H1 (cell line): ENCODE measurements around the gene LRCH1. TPM values are rescaled to one million over a fixed set of nuclear protein-coding genes. Genes with fewer than 3 reads are reported as not detected.

Experiments
- CTCF ChIA-PET: fragments of 300-600 bp; sonication (Branson Sonifier 250); formaldehyde crosslinking; loops from one replicate; lab custom pipeline; 2021; ENCODE audit not compliant: partially characterized antibody; lab: Charles Lee
- POLR2A ChIA-PET: fragments of 300-600 bp; sonication (Branson Sonifier 250); formaldehyde crosslinking; loops from one replicate; lab custom pipeline; 2021; ENCODE audit warnings: inconsistent platforms; ENCODE audit not compliant: partially characterized antibody; lab: Charles Lee
- DNase-seq, 2 experiments: peaks; one replicate each; pipeline versions ENCODE4 v3.0.0 to v3.0.0-alpha.2; 2010 to 2022; ENCODE audit warnings: low spot score in 2 of 2, low read depth in 1 of 2, mixed read lengths in 1 of 2
- FAIRE-seq: peaks from 2 replicates; lab custom pipeline; 2011; peaks lifted over from hg19 to GRCh38; lab: Jason Lieb, UNC
- H2AFZ ChIP-seq: 2 replicates; pipeline ENCODE4 v1.8.1; 2012; ENCODE audit warnings: low read length, inconsistent platforms
- H2AK5ac ChIP-seq: 2 replicates; pipeline ENCODE4 v1.6.1; 2013; ENCODE audit warnings: low read depth, low read length
- H2BK120ac ChIP-seq: replicated peaks from 2 replicates; pipeline ENCODE3; 2013; ENCODE audit warnings: low read depth, low read length, inconsistent platforms
- H2BK12ac ChIP-seq: 2 replicates; pipeline ENCODE4 v1.6.1; 2013; ENCODE audit warnings: low read depth, low read length
- H2BK15ac ChIP-seq: 2 replicates; pipeline ENCODE4 v1.6.1; 2013; ENCODE audit warnings: low read length
- H2BK20ac ChIP-seq: 2 replicates; pipeline ENCODE4 v1.6.1; 2013; ENCODE audit warnings: low read length
- H2BK5ac ChIP-seq: 2 replicates; pipeline ENCODE4 v1.6.1; 2013; ENCODE audit warnings: low read depth, low read length
- H3K14ac ChIP-seq: 2 replicates; pipeline ENCODE4 v1.6.1; 2013; ENCODE audit warnings: inconsistent platforms; ENCODE audit not compliant: insufficient read length
- H3K18ac ChIP-seq: 2 replicates; pipeline ENCODE4 v1.6.1; 2013; ENCODE audit warnings: low read length; ENCODE audit errors: extremely low read depth
- H3K23ac ChIP-seq: 2 replicates; pipeline ENCODE4 v1.6.1; 2013; ENCODE audit warnings: inconsistent platforms; ENCODE audit not compliant: insufficient read length
- H3K23me2 ChIP-seq: 2 replicates; pipeline ENCODE4 v1.6.1; 2013; ENCODE audit warnings: low read depth, low read length
- H3K27ac ChIP-seq: 2 replicates; pipeline ENCODE4 v1.6.1; 2011; ENCODE audit warnings: low read depth, low read length, inconsistent platforms
- H3K27me3 ChIP-seq, 4 experiments: replicated peaks in 1 of 4; 1 replicate in 1 of 4; 2 replicates in 3 of 4; pipeline versions ENCODE4 v1.6.1 to v1.8.1; 2011 to 2013; ENCODE audit warnings: low read length in 3 of 4, mild to moderate bottlenecking in 3 of 4, inconsistent platforms in 2 of 4, mixed read lengths in 2 of 4, moderate library complexity in 1 of 4; ENCODE audit not compliant: control insufficient read depth in 3 of 4, insufficient read depth in 3 of 4; ENCODE audit errors: extremely low read depth in 1 of 4
- H3K36me3 ChIP-seq, 4 experiments: 2 replicates each; pipeline versions ENCODE4 v1.6.1 to v1.8.1; 2011 to 2013; ENCODE audit warnings: mild to moderate bottlenecking in 4 of 4, low read length in 3 of 4, moderate library complexity in 2 of 4, control low read depth in 1 of 4, inconsistent platforms in 1 of 4; ENCODE audit not compliant: insufficient read depth in 4 of 4, control insufficient read depth in 2 of 4
- H3K4ac ChIP-seq: replicated peaks from 2 replicates; pipeline ENCODE3; 2013; ENCODE audit warnings: low read length, low read depth, mixed read lengths, inconsistent platforms; ENCODE audit not compliant: insufficient read length
- H3K4me1 ChIP-seq, 4 experiments: replicated peaks in 1 of 4; 1 replicate in 1 of 4; 2 replicates in 3 of 4; pipeline versions ENCODE4 v1.6.1 to v1.8.1; 2011 to 2013; ENCODE audit warnings: low read length in 3 of 4, inconsistent platforms in 2 of 4, mixed read lengths in 1 of 4; ENCODE audit not compliant: insufficient read depth in 4 of 4, control insufficient read depth in 3 of 4
- H3K4me2 ChIP-seq, 2 experiments: 2 replicates each; pipeline versions ENCODE4 v1.6.1 to v1.8.1; 2011 to 2013; ENCODE audit warnings: low read depth in 2 of 2, low read length in 2 of 2, control low read depth in 1 of 2, inconsistent platforms in 1 of 2, mild to moderate bottlenecking in 1 of 2; ENCODE audit not compliant: insufficient read depth in 1 of 2
- H3K4me3 ChIP-seq, 4 experiments: fragments of 200-600, 300-600 bp in 1 of 4; sonication (generic), shearing (Covaris generic), sonication (Bioruptor Twin) in 1 of 4; 2 replicates each; pipeline versions ENCODE4 v1.5.1 to v1.8.1; 2011 to 2016; ENCODE audit warnings: low read length in 4 of 4, low read depth in 3 of 4, control low read depth in 2 of 4, inconsistent platforms in 2 of 4, mild to moderate bottlenecking in 2 of 4, mixed read lengths in 1 of 4, moderate library complexity in 1 of 4; ENCODE audit not compliant: insufficient read depth in 2 of 4; ENCODE audit errors: extremely low read depth in 1 of 4
- H3K56ac ChIP-seq: replicated peaks from 2 replicates; pipeline ENCODE3; 2013; ENCODE audit warnings: low read depth, mild to moderate bottlenecking, mixed read lengths, low read length, inconsistent platforms; ENCODE audit not compliant: insufficient read length
- H3K79me1 ChIP-seq: 2 replicates; pipeline ENCODE4 v1.6.1; 2013; ENCODE audit warnings: low read depth, low read length, control low read depth
- H3K79me2 ChIP-seq, 2 experiments: 2 replicates each; pipeline versions ENCODE4 v1.6.1 to v1.8.1; 2012 to 2013; ENCODE audit warnings: low read length in 2 of 2, mild to moderate bottlenecking in 2 of 2, inconsistent platforms in 1 of 2; ENCODE audit not compliant: insufficient read depth in 2 of 2, control insufficient read depth in 1 of 2
- H3K9ac ChIP-seq, 4 experiments: replicated peaks in 1 of 4; 1 replicate in 1 of 4; 2 replicates in 3 of 4; pipeline versions ENCODE4 v1.6.1 to v1.8.1; 2011 to 2013; ENCODE audit warnings: low read depth in 3 of 4, low read length in 3 of 4, control low read depth in 2 of 4, mild to moderate bottlenecking in 2 of 4, moderate library complexity in 2 of 4, inconsistent platforms in 1 of 4; ENCODE audit errors: extremely low read depth in 1 of 4
- H3K9me3 ChIP-seq, 2 experiments: 2 replicates each; pipeline versions ENCODE4 v1.6.1 to v1.8.1; 2012 to 2013; ENCODE audit warnings: mild to moderate bottlenecking in 2 of 2, moderate library complexity in 2 of 2, control low read depth in 1 of 2, inconsistent platforms in 1 of 2, low read depth in 1 of 2, low read length in 1 of 2, mixed read lengths in 1 of 2; ENCODE audit not compliant: insufficient read depth in 2 of 2
- H4K20me1 ChIP-seq, 2 experiments: replicated peaks in 1 of 2; 2 replicates each; pipeline versions ENCODE3 to v1.8.1; 2011 to 2013; ENCODE audit warnings: inconsistent platforms in 2 of 2, low read length in 2 of 2, mild to moderate bottlenecking in 1 of 2; ENCODE audit not compliant: insufficient read depth in 2 of 2, control insufficient read depth in 1 of 2
- H4K5ac ChIP-seq: 2 replicates; pipeline ENCODE4 v1.6.1; 2013; ENCODE audit warnings: low read length, low read depth, mixed read lengths, inconsistent platforms; ENCODE audit not compliant: insufficient read length
- H4K8ac ChIP-seq: 2 replicates; pipeline ENCODE4 v1.8.0; 2013; ENCODE audit warnings: mild to moderate bottlenecking, moderate library complexity, low read length, inconsistent platforms; ENCODE audit not compliant: insufficient read depth; ENCODE audit errors: extremely low read depth
- H4K91ac ChIP-seq: replicated peaks from 2 replicates; pipeline ENCODE3; 2013; ENCODE audit warnings: low read length, mixed read lengths, inconsistent platforms; ENCODE audit not compliant: insufficient read length
- ASH2L ChIP-seq: fragments of 200-600, 300-600 bp; sonication (generic); IDR thresholded peaks from one replicate; pipeline ENCODE4 v1.7.1; 2017; ENCODE audit warnings: low read length
- CEBPB ChIP-seq: IDR thresholded peaks from 2 replicates; pipeline ENCODE4 v1.6.1; 2012; ENCODE audit warnings: low read depth, low read length
- E2F6 ChIP-seq: IDR thresholded peaks from 2 replicates; pipeline ENCODE4 v1.6.1; 2012; ENCODE audit warnings: inconsistent platforms
- EP300 ChIP-seq, 2 experiments: IDR thresholded peaks; 1 replicate in 1 of 2; 2 replicates in 1 of 2; pipeline ENCODE4 v1.6.1; 2011 to 2012; ENCODE audit warnings: low read depth in 2 of 2, low read length in 2 of 2, mild to moderate bottlenecking in 2 of 2, borderline replicate concordance in 1 of 2, inconsistent platforms in 1 of 2, moderate library complexity in 1 of 2
- KDM4A ChIP-seq: IDR thresholded peaks from one replicate; pipeline ENCODE4 v1.7.1; 2012; ENCODE audit warnings: low read depth, mild to moderate bottlenecking, moderate library complexity, low read length, inconsistent platforms; ENCODE audit not compliant: severe bottlenecking
- RBBP5 ChIP-seq: IDR thresholded peaks from 2 replicates; pipeline ENCODE4 v1.7.1; 2012; ENCODE audit warnings: low read depth, mild to moderate bottlenecking, inconsistent platforms, low read length, moderate library complexity, borderline replicate concordance
- SIN3A ChIP-seq, 2 experiments: IDR thresholded peaks in 1 of 2; conservative IDR thresholded peaks in 1 of 2; 2 replicates each; pipeline ENCODE4 v1.6.1; 2011 to 2012; ENCODE audit warnings: low read length in 2 of 2, improper control_type of control experiment in 1 of 2, low read depth in 1 of 2, mild to moderate bottlenecking in 1 of 2
- WGBS, 2 experiments: shearing (Covaris generic) in 1 of 2; methylation state at CpG; one replicate each; pipeline versions ENCODE4 v1.1.6 to v1.1.7; 2013 to 2015; ENCODE audit warnings: low lambda C conversion rate in 2 of 2, mixed read lengths in 2 of 2, inconsistent platforms in 1 of 2, low coverage in 1 of 2, missing lambda C conversion rate in 1 of 2; ENCODE audit not compliant: insufficient replicate concordance in 2 of 2, insufficient coverage in 1 of 2, insufficient read length in 1 of 2; ENCODE audit errors: extremely low coverage in 1 of 2, missing lambda C conversion rate in 1 of 2; 5-methylcytosine and 5-hydroxymethylcytosine counted together
- polyA plus RNA-seq, 7 experiments: library from polyadenylated mRNA; depleted of rRNA in 3 of 7; stranded (reverse) in 5 of 7; unstranded in 2 of 7; fragments of >200 nt in 5 of 7; fragments of 200-250 nt in 2 of 7; gene quantifications; 1 replicate in 5 of 7; 2 replicates in 1 of 7; 4 replicates in 1 of 7; pipeline versions ENCODE4 v1.2.1 to v1.2.3, GENCODE V29; 2011 to 2013; ENCODE audit warnings: missing spikeins in 2 of 7, mixed read lengths in 2 of 7
- total RNA-seq: library from RNA; stranded (reverse); fragmentation: NEBNext Ultra II Directional; extraction: Animal tissue kit (Norgen Biotek cat#: 25700); gene quantifications from 2 replicates; pipeline ENCODE4 v1.2.1, GENCODE V29; 2021

The LRCH1 gene
- total and polyA plus RNA-seq, 2 of the 8 experiments (the other 6 are each of a cell fraction or from before 2014, with no cell fraction given): 3.0 to 10.1 TPM

DNA sequence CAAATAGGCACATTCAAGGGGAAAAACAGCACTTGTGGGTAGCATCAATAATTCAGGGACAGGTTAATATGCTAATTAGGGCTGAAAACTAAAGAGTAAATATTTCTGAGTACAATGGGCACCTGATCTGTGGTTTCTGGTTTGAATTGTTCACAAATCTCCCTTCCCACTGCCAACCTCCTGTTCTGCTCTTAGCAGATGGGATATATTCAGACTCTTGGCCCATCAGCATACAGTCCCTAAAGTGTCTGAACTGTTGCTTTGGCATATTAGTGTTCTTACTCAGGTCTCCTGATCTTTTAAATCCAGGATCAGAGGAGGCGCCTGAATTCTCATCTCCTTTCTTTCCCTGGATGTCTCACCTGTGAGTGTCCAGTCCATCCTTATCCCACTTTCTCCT lies 8.2 kb upstream of the LRCH1 start:
- Histone ChIP-seq H3K23ac (no peak overlapping the region), H3K4me1 (no peaks in the 10 kb centered on the region), H2BK20ac (no peak overlapping the region), H3K4me2 (no peak overlapping the region), H3K4me3 (no peak overlapping the region), H3K9ac (no peak overlapping the region), H4K8ac (no peak overlapping the region), H2BK5ac (no peak overlapping the region), H2AFZ (no peak overlapping the region), H3K23me2 (no peaks in the 10 kb centered on the region), H3K14ac (no peak overlapping the region), H2BK15ac (no peak overlapping the region), H3K36me3 (no peaks in the 10 kb centered on the region), H3K27me3 (no peaks in the 10 kb centered on the region), H3K27ac (no peak overlapping the region), H3K18ac (no peak overlapping the region), H3K9me3 (no peaks in the 10 kb centered on the region), H4K20me1 (no peaks in the 10 kb centered on the region), H3K79me1 (no peaks in the 10 kb centered on the region), H2BK12ac (no peak overlapping the region), H3K56ac (no peak overlapping the region), H4K5ac (no peak overlapping the region), H3K79me2 (no peaks in the 10 kb centered on the region), H2BK120ac (no peak overlapping the region), H2AK5ac (no peak overlapping the region), H3K4ac (no peak overlapping the region), H4K91ac (no peak overlapping the region)
- FAIRE-seq: no peak
- POLR2A ChIA-PET: no interaction called here
- WGBS, 2 experiments: 84% methylated on average over 1 of the region's 1 CpG; no CpG with 5 or more reads in 1 of the 2 experiments
- CTCF ChIA-PET: no interaction called here
- DNase-seq: no peak
- TF ChIP-seq EP300 (IDR thresholded peaks at IDR 0.05; ENCODE audit: borderline replicate concordance in 1 of 2, low read depth in 2 of 2, low read length in 2 of 2): no peak
- no peak for TF ChIP-seq CEBPB
- no peak for TF ChIP-seq RBBP5
- TF ChIP-seq ASH2L: no peak
- no peak for TF ChIP-seq E2F6
- no peak for TF ChIP-seq SIN3A (conservative IDR thresholded peaks at IDR 0.05 in 1 of 2, IDR thresholded peaks at IDR 0.05 in 1 of 2; ENCODE audit: low read depth in 1 of 2, low read length in 2 of 2)
- no peak for TF ChIP-seq KDM4A
